Endothelial cell of umbilical vein (primary cell): ENCODE data around the gene ISX. TPM values are rescaled to one million over a fixed set of nuclear protein-coding genes. Genes with fewer than 3 reads are reported as not detected.

Experiments
- BruUV-seq: library from RNA; stranded (reverse); fragments of 400-500 nt; replicated peaks from 2 replicates; lab custom pipeline; 2021; lab: Mats Ljungman, UMichigan
- CTCF ChIA-PET: fragments of 300-600, 350-600 bp; sonication (Branson Sonifier 250); formaldehyde crosslinking; loops from one replicate; lab custom pipeline; 2021; ENCODE audit warnings: antibody characterized with exemption, inconsistent platforms; lab: Charles Lee
- POLR2A ChIA-PET: fragments of 300-600, 350-600 bp; sonication (Branson Sonifier 250); formaldehyde crosslinking; loops from one replicate; lab custom pipeline; 2021; ENCODE audit warnings: antibody characterized with exemption, inconsistent platforms; lab: Charles Lee
- DNase-seq: peaks from one replicate; pipeline ENCODE4 v3.0.0-alpha.2; 2011; ENCODE audit warnings: low read depth, low spot score
- FAIRE-seq: peaks from 2 replicates; lab custom pipeline; 2011; peaks lifted over from hg19 to GRCh38; lab: Jason Lieb, UNC
- H2AFZ ChIP-seq: 2 replicates; pipeline ENCODE4 v1.6.0; 2012; ENCODE audit warnings: low read depth, low read length, control low read depth, inconsistent platforms
- H3K27ac ChIP-seq: 2 replicates; pipeline ENCODE4 v1.5.1; 2011; ENCODE audit warnings: low read depth, mild to moderate bottlenecking, control low read depth, low read length, moderate library complexity; ENCODE audit not compliant: insufficient read depth
- H3K27me3 ChIP-seq, 2 experiments: 2 replicates each; pipeline versions ENCODE4 v1.6.0 to v1.6.1; 2011; ENCODE audit warnings: low read length in 2 of 2, mixed read lengths in 1 of 2; ENCODE audit not compliant: control insufficient read depth in 2 of 2, insufficient read depth in 2 of 2
- H3K36me3 ChIP-seq, 2 experiments: 2 replicates in 1 of 2; 3 replicates in 1 of 2; pipeline ENCODE4 v1.5.1; 2011; ENCODE audit warnings: low read length in 2 of 2, mild to moderate bottlenecking in 1 of 2, moderate library complexity in 1 of 2; ENCODE audit not compliant: control insufficient read depth in 2 of 2, insufficient read depth in 2 of 2; ENCODE audit errors: extremely low read depth in 1 of 2
- H3K4me1 ChIP-seq: 3 replicates; pipeline ENCODE4 v1.5.1; 2011; ENCODE audit warnings: mild to moderate bottlenecking, low read length; ENCODE audit not compliant: control insufficient read depth, insufficient read depth; ENCODE audit errors: extremely low read depth
- H3K4me2 ChIP-seq: 2 replicates; pipeline ENCODE4 v1.6.1; 2011; ENCODE audit warnings: low read length, control low read depth, mixed read lengths; ENCODE audit not compliant: insufficient read depth
- H3K4me3 ChIP-seq, 3 experiments: fragments of 200-600 bp in 1 of 3; sonication (generic), shearing (Covaris generic) in 1 of 3; replicated peaks in 1 of 3; 2 replicates each; pipeline ENCODE4 v1.5.1; 2011 to 2016; ENCODE audit warnings: control low read depth in 3 of 3, low read length in 3 of 3, mild to moderate bottlenecking in 2 of 3, inconsistent platforms in 1 of 3, low read depth in 1 of 3, moderate library complexity in 1 of 3; ENCODE audit not compliant: insufficient read depth in 1 of 3
- H3K79me2 ChIP-seq: 2 replicates; pipeline ENCODE4 v1.6.0; 2012; ENCODE audit warnings: low read length, inconsistent platforms; ENCODE audit not compliant: control insufficient read depth, insufficient read depth
- H3K9ac ChIP-seq: replicated peaks from 2 replicates; pipeline ENCODE3; 2011; ENCODE audit warnings: low read length, control low read depth; ENCODE audit not compliant: insufficient read depth; ENCODE audit errors: extremely low read depth
- H3K9me1 ChIP-seq: replicated peaks from 3 replicates; pipeline ENCODE4 v1.6.0; 2011; ENCODE audit warnings: mild to moderate bottlenecking, low read length; ENCODE audit not compliant: control insufficient read depth, insufficient read depth; ENCODE audit errors: extremely low read depth
- H3K9me3 ChIP-seq: replicated peaks from 2 replicates; pipeline ENCODE4 v1.5.1; 2012; ENCODE audit warnings: low read length, inconsistent platforms; ENCODE audit not compliant: control insufficient read depth, insufficient read depth
- H4K20me1 ChIP-seq: replicated peaks from 2 replicates; pipeline ENCODE3; 2011; ENCODE audit warnings: mild to moderate bottlenecking, low read length; ENCODE audit not compliant: control insufficient read depth, insufficient read depth; ENCODE audit errors: extremely low read depth
- EZH2 ChIP-seq: IDR thresholded peaks from 2 replicates; pipeline ENCODE4 v1.6.1; 2012; ENCODE audit warnings: borderline replicate concordance, low read depth, mild to moderate bottlenecking, moderate library complexity, low read length, inconsistent platforms; ENCODE audit not compliant: severe bottlenecking
- FOS ChIP-seq: IDR thresholded peaks from 2 replicates; pipeline ENCODE4 v1.6.1; 2011; ENCODE audit warnings: mild to moderate bottlenecking, low read length, moderate library complexity, borderline replicate concordance; ENCODE audit not compliant: insufficient read depth
- GATA2 ChIP-seq: IDR thresholded peaks from 2 replicates; pipeline ENCODE4 v1.7.0; 2011; ENCODE audit warnings: low read depth, mild to moderate bottlenecking, moderate library complexity, mixed read lengths, low read length; ENCODE audit not compliant: insufficient read length, insufficient read depth
- JUN ChIP-seq: IDR thresholded peaks from 2 replicates; pipeline ENCODE4 v1.6.1; 2011; ENCODE audit warnings: borderline replicate concordance, low read depth; ENCODE audit not compliant: insufficient read length, insufficient read depth
- MYC ChIP-seq: IDR thresholded peaks from one replicate; pipeline ENCODE4 v1.6.1; 2011; ENCODE audit warnings: mild to moderate bottlenecking, low read depth, low read length
- POLR2A ChIP-seq: IDR thresholded peaks from 2 replicates; pipeline ENCODE4 v1.6.1; 2012; ENCODE audit warnings: low read depth, mild to moderate bottlenecking, control low read depth, low read length
- POLR2AphosphoS5 ChIP-seq: IDR thresholded peaks from 2 replicates; pipeline ENCODE4 v1.6.1; 2012; ENCODE audit warnings: low read depth, mild to moderate bottlenecking, control low read depth, low read length, moderate library complexity; ENCODE audit not compliant: insufficient read depth
- dilution Hi-C: fragments of 300-500 bp; cut with MboI; formaldehyde crosslinking; loops from one replicate; pipeline ENCODE4 v1.15.0; 2019; ENCODE audit warnings: low sequenced_read_pairs; ENCODE audit not compliant: extremely low pct_ligation_motif_present
- intact Hi-C: fragments of 100-400 bp; cut with micrococcal nuclease; formaldehyde crosslinking; loops from one replicate; pipeline ENCODE4 v1.10.0; 2022
- polyA plus RNA-seq, 4 experiments: library from polyadenylated mRNA; depleted of rRNA in 3 of 4; stranded (reverse) in 3 of 4; unstranded in 1 of 4; fragments of >200 nt; gene quantifications; 2 replicates each; pipeline versions ENCODE4 v1.2.1 to v1.2.3, GENCODE V29; 2011 to 2012; ENCODE audit warnings: missing spikeins in 1 of 4
- total RNA-seq: library from RNA; stranded (reverse); gene quantifications from 2 replicates; pipeline ENCODE4 v1.2.3, GENCODE V29; 2021
- TF ChIP-seq, protein P1 (sequence below): IDR thresholded peaks from 2 replicates; pipeline ENCODE4 v1.6.1; 2011; ENCODE audit not compliant: insufficient read depth, insufficient read length
- TF ChIP-seq, protein P2 (sequence below), 2 donors: IDR thresholded peaks; 1 replicate in 1 of 2; 2 replicates in 1 of 2; pipeline ENCODE4 v1.5.1; 2011; ENCODE audit warnings: low read length in 2 of 2, mild to moderate bottlenecking in 2 of 2, moderate library complexity in 2 of 2, control low read depth in 1 of 2, inconsistent platforms in 1 of 2, low read depth in 1 of 2; ENCODE audit not compliant: insufficient read depth in 1 of 2; ENCODE audit errors: extremely low read depth in 1 of 2

Gene ISX
- total and polyA plus RNA-seq, 2 donors (not counting 3 experiments of a cell fraction or from before 2014, with no cell fraction given), result not detected

DNA sequence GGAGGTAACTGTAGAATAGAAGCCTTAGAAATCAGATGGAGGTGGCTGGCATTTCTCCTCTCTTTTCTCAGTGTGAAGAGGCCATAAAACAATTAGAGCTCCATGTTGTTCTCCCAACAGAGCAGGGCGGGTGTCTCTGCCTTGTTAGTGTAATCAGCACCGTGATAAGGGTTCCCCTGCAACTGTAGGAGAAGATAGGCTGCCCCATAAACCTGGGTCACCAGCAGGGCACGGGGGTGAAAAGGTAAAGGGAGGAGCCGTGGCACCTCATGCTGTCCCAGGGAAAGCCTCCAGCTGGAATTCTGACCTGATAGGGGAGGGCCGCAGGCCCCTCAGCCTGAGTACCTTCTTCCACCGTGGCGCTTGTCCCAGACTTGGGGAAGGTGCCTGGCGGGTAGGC lies 68.7 kb downstream of the ISX start:
- no peaks in the 10 kb centered on the region for H3K4me1 ChIP-seq
- no peaks in the 10 kb centered on the region for H3K27me3 ChIP-seq
- dilution Hi-C loops, result no loop called here
- H3K79me2 ChIP-seq, result no peaks in the 10 kb centered on the region
- no peaks in the 10 kb centered on the region for H3K9me1 ChIP-seq
- no peaks in the 10 kb centered on the region for H3K36me3 ChIP-seq
- H3K4me3 ChIP-seq, result no peak overlapping the region
- CTCF ChIA-PET, result no interaction called here
- POLR2A ChIA-PET, result no interaction called here
- H4K20me1 ChIP-seq, result no peaks in the 10 kb centered on the region
- no peak overlapping the region for H3K4me2 ChIP-seq
- no peaks in the 10 kb centered on the region for H3K9me3 ChIP-seq
- DNase-seq, result no peak
- H3K27ac ChIP-seq, result no peak overlapping the region
- H3K9ac ChIP-seq, result no peak overlapping the region
- TF ChIP-seq, protein P1, sequence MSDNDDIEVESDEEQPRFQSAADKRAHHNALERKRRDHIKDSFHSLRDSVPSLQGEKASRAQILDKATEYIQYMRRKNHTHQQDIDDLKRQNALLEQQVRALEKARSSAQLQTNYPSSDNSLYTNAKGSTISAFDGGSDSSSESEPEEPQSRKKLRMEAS, result no peak
- TF ChIP-seq, protein P2, sequence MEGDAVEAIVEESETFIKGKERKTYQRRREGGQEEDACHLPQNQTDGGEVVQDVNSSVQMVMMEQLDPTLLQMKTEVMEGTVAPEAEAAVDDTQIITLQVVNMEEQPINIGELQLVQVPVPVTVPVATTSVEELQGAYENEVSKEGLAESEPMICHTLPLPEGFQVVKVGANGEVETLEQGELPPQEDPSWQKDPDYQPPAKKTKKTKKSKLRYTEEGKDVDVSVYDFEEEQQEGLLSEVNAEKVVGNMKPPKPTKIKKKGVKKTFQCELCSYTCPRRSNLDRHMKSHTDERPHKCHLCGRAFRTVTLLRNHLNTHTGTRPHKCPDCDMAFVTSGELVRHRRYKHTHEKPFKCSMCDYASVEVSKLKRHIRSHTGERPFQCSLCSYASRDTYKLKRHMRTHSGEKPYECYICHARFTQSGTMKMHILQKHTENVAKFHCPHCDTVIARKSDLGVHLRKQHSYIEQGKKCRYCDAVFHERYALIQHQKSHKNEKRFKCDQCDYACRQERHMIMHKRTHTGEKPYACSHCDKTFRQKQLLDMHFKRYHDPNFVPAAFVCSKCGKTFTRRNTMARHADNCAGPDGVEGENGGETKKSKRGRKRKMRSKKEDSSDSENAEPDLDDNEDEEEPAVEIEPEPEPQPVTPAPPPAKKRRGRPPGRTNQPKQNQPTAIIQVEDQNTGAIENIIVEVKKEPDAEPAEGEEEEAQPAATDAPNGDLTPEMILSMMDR (IDR thresholded peaks at IDR 0.05; ENCODE audit: extremely low read depth in 1 of 2, insufficient read depth in 1 of 2, low read depth in 1 of 2, low read length in 2 of 2), result no peak
- TF ChIP-seq FOS (no peak), POLR2A (no peak), JUN (no peak), MYC (no peak), EZH2 (no peak), GATA2 (no peak), POLR2AphosphoS5 (no peak)
- H2AFZ ChIP-seq, result no peak overlapping the region
- no peak for FAIRE-seq
- intact Hi-C loops, result no loop called here
- BruUV-seq, result no TSS peak
